Stomach (tissue), 4 donors: ENCODE results near the gene ARFIP1.

Experiments used
- CTCF ChIP-seq, 7 experiments: fragments of 450-650 bp in 4 of 7; fragments of 200-600 bp in 3 of 7; sonication (generic) in 3 of 7; IDR thresholded peaks; one replicate each; pipeline ENCODE4 v1.5.1; 2016 to 2019; ENCODE audit warnings: antibody characterized with exemption in 7 of 7, control low read depth in 2 of 7, mild to moderate bottlenecking in 1 of 7
- POLR2A ChIP-seq, 4 donors: fragments of 450-650 bp; IDR thresholded peaks; one replicate each; pipeline ENCODE4 v1.6.1; 2016; ENCODE audit warnings: antibody characterized with exemption in 4 of 4, control low read depth in 2 of 4, mild to moderate bottlenecking in 1 of 4, moderate library complexity in 1 of 4

GRCh38 chr4:152763796-152764195, 16.0 kb upstream of the ARFIP1 start:
- no peak for TF ChIP-seq CTCF (IDR thresholded peaks at IDR 0.05)
- TF ChIP-seq POLR2A (IDR thresholded peaks at IDR 0.05): no peak
